Muscle layer of colon (tissue), 2 donors: Measurements from ENCODE around the gene CAPN10.

ENCODE experiments used
- H3K27ac ChIP-seq: one replicate; pipeline ENCODE4 v1.7.0; 2013; ENCODE audit warnings: low read depth, mild to moderate bottlenecking, low read length, moderate library complexity
- H3K27me3 ChIP-seq, 2 donors: one replicate each; pipeline ENCODE4 v1.7.0; 2013; ENCODE audit warnings: low read length in 2 of 2, mild to moderate bottlenecking in 2 of 2; ENCODE audit not compliant: insufficient read depth in 2 of 2, control insufficient read depth in 1 of 2
- H3K36me3 ChIP-seq: one replicate; pipeline ENCODE4 v1.7.0; 2013; ENCODE audit warnings: mild to moderate bottlenecking, low read length; ENCODE audit not compliant: insufficient read depth
- H3K4me1 ChIP-seq: one replicate; pipeline ENCODE4 v1.7.0; 2013; ENCODE audit warnings: mild to moderate bottlenecking, low read length; ENCODE audit not compliant: insufficient read depth
- H3K4me3 ChIP-seq, 2 donors: one replicate each; pipeline ENCODE4 v1.7.0; 2013; ENCODE audit warnings: low read length in 2 of 2, low read depth in 1 of 2, mild to moderate bottlenecking in 1 of 2, moderate library complexity in 1 of 2
- H3K9ac ChIP-seq: one replicate; pipeline ENCODE4 v1.7.0; 2013; ENCODE audit warnings: low read length
- H3K9me3 ChIP-seq: one replicate; pipeline ENCODE4 v1.7.0; 2013; ENCODE audit warnings: mild to moderate bottlenecking, low read length
- donor health status: abdominal sarcoma.
- donor health status: Adenocarcinoma of cecum.

The CAPN10 gene

DNA sequence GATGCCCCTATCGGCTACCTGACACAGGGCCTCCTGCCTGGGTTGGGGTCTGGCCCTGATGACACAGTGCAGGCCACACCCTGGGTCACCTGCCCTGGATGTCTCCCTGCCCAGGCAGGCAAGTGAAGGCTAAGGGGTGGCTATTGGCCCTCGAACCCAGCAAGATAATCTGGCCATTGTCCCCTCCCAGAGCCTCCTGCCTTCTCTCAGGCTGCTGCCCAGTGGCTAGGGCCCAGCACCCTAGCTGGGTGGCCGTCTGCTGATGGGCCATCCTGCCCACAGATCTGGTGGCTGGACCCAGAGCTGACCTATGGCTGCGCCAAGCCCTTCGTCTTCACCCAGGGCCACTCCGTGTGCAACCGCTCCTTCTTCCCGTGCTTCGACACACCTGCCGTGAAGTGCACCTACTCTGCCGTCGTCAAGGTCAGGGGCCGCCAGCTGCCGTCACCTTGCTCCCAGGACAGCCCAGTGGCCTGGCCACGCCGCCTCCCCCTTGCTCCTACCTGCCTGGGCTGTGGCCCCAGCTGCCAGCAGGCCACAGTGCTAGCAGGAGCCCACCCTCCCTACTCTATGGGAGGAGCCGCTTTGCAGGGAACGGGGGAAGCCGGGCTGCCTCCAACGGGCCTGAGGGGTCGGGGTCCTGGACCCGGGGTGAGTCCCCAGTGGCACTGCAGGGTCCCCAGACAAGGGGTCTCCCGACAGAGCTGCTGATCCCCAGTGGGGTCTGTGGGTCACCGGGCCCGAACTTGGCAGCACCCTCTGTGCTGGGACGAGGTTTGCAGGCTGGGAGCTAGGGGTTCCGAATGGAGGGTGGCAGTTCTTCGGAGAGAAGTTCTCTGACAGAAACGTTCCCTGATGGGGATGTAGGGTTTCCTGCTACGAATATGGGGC lies 14.1 kb upstream of the CAPN10 start:
- Histone ChIP-seq H3K9ac (no peak overlapping the region), H3K4me1 (peaks cover 23% of the 10 kb centered on the region), H3K36me3 (peaks cover 22% of the 10 kb centered on the region), H3K27ac (no peak overlapping the region), H3K9me3 (no peaks in the 10 kb centered on the region), H3K27me3 (no peaks in the 10 kb centered on the region), H3K4me3 (no peak overlapping the region)

DNA sequence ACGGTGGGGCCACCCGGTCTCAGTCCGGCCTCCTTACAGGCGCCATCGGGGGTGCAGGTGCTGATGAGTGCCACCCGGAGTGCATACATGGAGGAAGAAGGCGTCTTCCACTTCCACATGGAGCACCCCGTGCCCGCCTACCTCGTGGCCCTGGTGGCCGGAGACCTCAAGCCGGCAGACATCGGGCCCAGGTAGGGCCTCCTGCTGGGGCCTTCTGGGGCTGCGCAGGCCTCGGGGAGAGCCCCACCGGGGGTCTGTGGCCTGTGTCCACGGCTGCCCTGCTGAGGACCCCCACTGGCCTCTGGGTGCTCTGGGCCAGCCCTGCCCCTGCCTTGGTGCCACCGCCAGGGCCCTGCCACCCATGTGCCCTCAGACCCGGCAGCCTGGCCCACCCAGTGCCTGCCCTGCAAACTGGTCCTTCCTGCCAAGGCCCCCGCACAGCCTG lies 13.4 kb upstream of the CAPN10 start:
- Histone ChIP-seq H3K4me3 (no peak overlapping the region), H3K4me1 (peaks cover 18% of the 10 kb centered on the region), H3K27ac (no peak overlapping the region), H3K9ac (no peak overlapping the region), H3K36me3 (peaks cover 26% of the 10 kb centered on the region), H3K27me3 (no peaks in the 10 kb centered on the region), H3K9me3 (no peaks in the 10 kb centered on the region)

DNA sequence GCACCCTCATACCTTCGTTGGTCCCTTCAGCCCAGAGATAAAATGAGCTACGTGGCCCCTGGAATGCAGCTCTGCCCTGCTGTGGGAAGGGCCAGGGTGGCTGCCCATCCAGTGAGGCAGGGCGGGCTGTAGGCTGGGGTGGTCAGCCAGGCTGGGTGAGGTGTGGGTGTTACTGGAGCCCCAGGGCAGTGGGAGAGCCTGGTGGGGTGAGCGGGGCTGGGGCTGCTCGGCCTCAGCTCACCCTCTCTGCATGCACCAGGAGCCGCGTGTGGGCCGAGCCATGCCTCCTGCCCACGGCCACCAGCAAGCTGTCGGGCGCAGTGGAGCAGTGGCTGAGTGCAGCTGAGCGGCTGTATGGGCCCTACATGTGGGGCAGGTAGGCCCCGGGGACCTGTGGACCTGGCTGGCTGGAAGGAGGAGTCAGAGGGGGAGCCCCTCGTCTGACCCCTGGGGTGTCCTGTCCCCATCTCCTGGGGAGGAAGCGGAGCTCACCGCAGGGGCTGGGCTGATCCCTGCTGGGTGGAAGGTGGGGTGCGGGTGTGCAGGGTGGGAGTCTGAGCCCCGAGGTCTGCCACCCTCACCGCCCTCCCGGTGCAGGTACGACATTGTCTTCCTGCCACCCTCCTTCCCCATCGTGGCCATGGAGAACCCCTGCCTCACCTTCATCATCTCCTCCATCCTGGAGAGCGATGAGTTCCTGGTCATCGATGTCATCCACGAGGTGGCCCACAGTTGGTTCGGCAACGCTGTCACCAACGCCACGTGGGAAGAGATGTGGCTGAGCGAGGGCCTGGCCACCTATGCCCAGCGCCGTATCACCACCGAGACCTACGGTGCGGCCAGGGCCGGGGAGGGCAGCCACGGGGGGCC lies 12.8 kb upstream of the CAPN10 start:
- Histone ChIP-seq H3K4me3 (no peak overlapping the region), H3K27me3 (no peaks in the 10 kb centered on the region), H3K4me1 (peaks cover 18% of the 10 kb centered on the region), H3K27ac (no peak overlapping the region), H3K9ac (no peak overlapping the region), H3K36me3 (peaks cover 26% of the 10 kb centered on the region), H3K9me3 (no peaks in the 10 kb centered on the region)

DNA sequence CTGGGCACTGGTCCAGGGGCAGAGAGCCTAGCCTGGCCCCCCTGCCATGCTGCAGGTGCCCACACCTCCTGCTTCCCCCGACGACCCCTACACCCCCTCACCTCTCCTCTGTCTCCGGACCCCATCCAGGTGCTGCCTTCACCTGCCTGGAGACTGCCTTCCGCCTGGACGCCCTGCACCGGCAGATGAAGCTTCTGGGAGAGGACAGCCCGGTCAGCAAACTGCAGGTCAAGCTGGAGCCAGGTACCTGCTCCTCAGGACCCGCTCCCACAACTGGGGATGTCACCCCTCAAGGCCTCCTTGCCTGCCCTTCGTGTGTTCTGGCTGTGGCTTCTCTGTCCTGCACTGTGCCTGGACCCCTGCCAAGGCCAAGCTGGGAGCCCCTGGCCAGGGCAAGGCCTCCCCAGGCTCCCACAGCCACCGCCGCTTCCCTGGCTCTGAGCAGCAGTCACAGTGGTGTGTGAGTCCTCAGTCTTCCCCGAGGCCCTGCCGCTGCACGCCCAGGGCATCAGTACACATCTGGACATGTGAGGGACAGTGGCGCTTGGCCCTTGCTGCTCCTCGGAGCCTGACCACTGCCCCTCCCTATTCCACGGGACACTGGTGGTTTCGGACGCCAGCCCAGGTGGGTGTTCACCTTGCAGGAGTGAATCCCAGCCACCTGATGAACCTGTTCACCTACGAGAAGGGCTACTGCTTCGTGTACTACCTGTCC lies 12.0 kb upstream of the CAPN10 start:
- Histone ChIP-seq H3K36me3 (peaks cover 26% of the 10 kb centered on the region), H3K9me3 (no peaks in the 10 kb centered on the region), H3K9ac (no peak overlapping the region), H3K27me3 (no peaks in the 10 kb centered on the region), H3K4me1 (peaks cover 14% of the 10 kb centered on the region), H3K27ac (no peak overlapping the region), H3K4me3 (no peak overlapping the region)

DNA sequence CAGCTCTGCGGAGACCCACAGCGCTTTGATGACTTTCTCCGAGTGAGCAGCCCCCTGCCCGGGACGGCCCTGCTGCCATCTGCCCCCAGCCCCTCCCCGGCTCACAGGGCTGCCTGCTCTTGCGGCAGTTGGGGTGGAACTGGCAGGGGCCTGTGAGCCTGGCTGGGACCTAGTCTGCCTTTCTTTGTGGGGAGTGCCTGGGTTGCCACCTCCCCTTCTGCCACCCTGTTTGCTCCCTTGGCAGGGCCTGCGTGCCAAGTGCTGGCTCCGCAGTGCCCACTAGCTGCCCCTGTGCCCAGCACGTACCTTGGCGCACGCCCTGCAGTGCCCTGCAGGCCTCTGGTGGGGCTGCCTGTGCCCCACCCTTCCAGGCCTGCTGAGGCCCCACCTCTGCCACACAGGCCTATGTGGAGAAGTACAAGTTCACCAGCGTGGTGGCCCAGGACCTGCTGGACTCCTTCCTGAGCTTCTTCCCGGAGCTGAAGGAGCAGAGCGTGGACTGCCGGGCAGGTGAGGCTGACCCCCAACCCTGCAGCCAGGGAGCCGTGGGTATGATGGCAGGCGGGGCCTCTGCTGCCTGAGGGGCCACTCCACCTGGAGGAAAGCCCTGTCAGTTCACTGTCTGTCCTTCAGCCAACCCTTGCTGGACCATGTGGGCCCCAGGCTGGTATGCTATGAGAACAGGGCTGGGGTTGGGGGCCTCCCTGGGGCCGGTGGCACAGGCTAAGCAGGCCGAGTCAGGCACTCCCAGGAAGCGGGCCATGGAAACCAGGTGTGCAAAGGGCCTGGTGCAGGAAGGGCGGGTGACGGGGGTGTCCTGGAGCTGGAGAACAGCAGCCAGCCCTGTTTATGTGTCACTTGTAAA lies 11.2 kb upstream of the CAPN10 start:
- peaks cover 26% of the 10 kb centered on the region for H3K36me3 ChIP-seq
- peaks cover 11% of the 10 kb centered on the region for H3K4me1 ChIP-seq
- no peak overlapping the region for H3K4me3 ChIP-seq
- H3K9ac ChIP-seq: no peak overlapping the region
- H3K27me3 ChIP-seq: no peaks in the 10 kb centered on the region
- H3K9me3 ChIP-seq: no peaks in the 10 kb centered on the region
- H3K27ac ChIP-seq: no peak overlapping the region

DNA sequence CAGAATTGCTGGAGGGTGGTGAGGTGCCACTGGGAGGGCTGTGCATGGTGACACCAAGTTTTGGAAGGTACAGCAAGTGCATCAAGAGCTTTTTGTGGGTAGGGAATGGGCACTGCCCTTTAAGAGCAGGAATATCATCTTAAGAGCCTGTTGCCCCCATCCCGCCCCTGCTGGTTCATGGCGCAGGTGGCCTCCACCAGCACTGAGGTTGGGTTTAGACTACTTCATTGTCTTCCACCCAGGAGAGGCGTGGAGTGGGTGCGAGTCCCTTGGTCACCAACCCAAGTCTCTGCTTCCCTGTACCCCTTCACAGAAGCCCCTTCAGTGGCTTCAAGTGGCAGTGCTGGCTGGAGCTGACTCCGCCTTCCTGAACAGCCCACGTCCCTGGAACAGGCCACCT lies 10.5 kb upstream of the CAPN10 start:
- Histone ChIP-seq H3K27ac (no peak overlapping the region), H3K27me3 (no peaks in the 10 kb centered on the region), H3K9ac (no peak overlapping the region), H3K4me1 (peaks cover 7% of the 10 kb centered on the region), H3K36me3 (peaks cover 26% of the 10 kb centered on the region), H3K9me3 (no peaks in the 10 kb centered on the region), H3K4me3 (no peak overlapping the region)

DNA sequence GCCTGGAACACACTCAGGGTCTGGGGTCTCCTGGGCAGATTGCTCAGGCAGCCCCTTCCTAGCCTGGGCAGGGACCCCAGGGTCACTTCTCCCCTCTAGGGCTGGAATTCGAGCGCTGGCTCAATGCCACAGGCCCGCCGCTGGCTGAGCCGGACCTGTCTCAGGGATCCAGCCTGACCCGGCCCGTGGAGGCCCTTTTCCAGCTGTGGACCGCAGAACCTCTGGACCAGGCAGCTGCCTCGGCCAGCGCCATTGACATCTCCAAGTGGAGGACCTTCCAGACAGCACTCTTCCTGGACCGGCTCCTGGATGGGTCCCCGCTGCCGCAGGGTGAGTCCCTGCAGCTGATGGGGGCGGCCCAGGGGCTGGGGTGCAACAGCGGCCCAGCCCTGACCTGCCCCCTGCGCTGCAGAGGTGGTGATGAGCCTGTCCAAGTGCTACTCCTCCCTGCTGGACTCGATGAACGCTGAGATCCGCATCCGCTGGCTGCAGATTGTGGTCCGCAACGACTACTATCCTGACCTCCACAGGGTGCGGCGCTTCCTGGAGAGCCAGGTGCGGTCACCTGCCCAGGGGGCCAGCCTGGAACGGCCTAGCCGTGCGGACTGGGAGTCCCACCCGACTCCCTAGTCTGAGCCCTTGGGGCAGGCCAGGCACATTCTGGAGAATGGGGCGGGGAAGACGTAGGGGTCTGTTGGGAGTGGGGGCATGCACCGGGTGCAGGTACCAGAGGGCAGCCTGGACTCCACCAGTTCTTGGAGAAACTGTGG lies 9.9 kb upstream of the CAPN10 start:
- peaks cover 7% of the 10 kb centered on the region for H3K4me1 ChIP-seq
- H3K4me3 ChIP-seq: no peak overlapping the region
- no peak overlapping the region for H3K27ac ChIP-seq
- H3K9ac ChIP-seq: no peak overlapping the region
- H3K36me3 ChIP-seq: peaks cover 26% of the 10 kb centered on the region
- H3K27me3 ChIP-seq: no peaks in the 10 kb centered on the region
- no peaks in the 10 kb centered on the region for H3K9me3 ChIP-seq

DNA sequence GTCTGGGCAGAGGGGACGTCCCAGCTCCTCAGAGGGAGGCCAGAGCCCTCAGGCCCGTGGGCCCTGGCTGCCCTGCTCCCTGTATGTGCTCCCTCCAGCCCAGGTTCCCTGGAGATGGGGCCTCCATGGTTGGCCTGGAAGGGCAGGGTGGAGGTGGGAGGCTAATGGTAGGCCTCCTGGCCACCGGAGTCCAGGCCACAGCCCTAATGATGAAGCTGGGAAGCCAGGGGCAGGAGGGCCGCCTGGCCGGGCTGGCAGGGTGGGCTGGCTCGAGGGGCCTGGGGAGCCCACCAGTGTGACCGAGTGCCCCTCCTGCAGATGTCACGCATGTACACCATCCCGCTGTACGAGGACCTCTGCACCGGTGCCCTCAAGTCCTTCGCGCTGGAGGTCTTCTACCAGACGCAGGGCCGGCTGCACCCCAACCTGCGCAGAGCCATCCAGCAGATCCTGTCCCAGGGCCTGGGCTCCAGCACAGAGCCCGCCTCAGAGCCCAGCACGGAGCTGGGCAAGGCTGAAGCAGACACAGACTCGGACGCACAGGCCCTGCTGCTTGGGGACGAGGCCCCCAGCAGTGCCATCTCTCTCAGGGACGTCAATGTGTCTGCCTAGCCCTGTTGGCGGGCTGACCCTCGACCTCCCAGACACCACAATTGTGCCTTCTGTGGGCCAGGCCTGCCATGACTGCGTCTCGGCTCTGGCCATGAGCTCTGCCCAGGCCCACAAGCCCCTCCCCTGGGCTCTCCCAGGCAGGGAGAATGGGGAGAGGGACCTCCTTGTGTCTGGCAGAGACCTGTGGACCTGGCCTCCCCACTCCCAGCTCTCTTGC lies 9.0 kb upstream of the CAPN10 start:
- Histone ChIP-seq H3K4me3 (no peak overlapping the region), H3K27me3 (no peaks in the 10 kb centered on the region), H3K9ac (no peak overlapping the region), H3K27ac (no peak overlapping the region), H3K4me1 (peaks cover 7% of the 10 kb centered on the region), H3K36me3 (peaks cover 26% of the 10 kb centered on the region), H3K9me3 (no peaks in the 10 kb centered on the region)

DNA sequence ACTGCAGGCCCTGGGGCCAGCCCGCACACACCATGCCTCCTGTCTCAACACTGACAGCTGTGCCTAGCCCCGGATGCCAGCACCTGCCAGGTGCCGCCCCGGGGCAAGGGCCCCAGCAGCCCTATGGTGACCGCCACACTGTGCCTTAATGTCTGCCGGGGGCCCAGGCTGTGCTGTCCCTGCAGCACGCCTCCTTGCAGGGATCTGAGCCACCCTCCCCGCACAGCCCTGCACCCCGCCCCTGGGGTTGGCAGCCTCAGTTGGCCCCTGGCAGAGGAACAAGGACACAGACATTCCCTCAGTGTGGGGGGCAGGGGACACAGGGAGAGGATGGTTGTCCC lies 8.5 kb upstream of the CAPN10 start:
- Histone ChIP-seq H3K4me3 (no peak overlapping the region), H3K4me1 (peaks cover 7% of the 10 kb centered on the region), H3K27me3 (no peaks in the 10 kb centered on the region), H3K36me3 (peaks cover 26% of the 10 kb centered on the region), H3K27ac (no peak overlapping the region), H3K9me3 (no peaks in the 10 kb centered on the region), H3K9ac (no peak overlapping the region)
